K562 (cell line): ENCODE data around the gene UBL7. TPM values are rescaled to one million over a fixed set of nuclear protein-coding genes. Genes with fewer than 3 reads are reported as not detected.
A peak's percentile ranks its signal among the peaks of the same experiment; 100 is the strongest.

Experiments used
- ATAC-seq: fragments of 200-7000 bp; cut with Tn5 transposase; 3 replicates; pipeline ENCODE4 v1.9.1; 2020; ENCODE audit warnings: moderate library complexity
- BruUV-seq: library from RNA; stranded (reverse); fragments of 400-500 nt; replicated peaks from 2 replicates; lab custom pipeline; 2021; lab: Mats Ljungman, UMichigan
- CTCF ChIA-PET: fragments of 300-600 bp; formaldehyde crosslinking; extraction: SDS; loops from one replicate; lab custom pipeline; 2021; ENCODE audit warnings: low intra/inter-chr PET ratio; lab: Yijun Ruan, JAX
- POLR2A ChIA-PET: fragments of 300-600, 350-650 bp; sonication (Branson Sonifier 250); formaldehyde crosslinking; extraction: SDS; loops from one replicate; lab custom pipeline; 2021; ENCODE audit warnings: antibody characterized with exemption, inconsistent platforms; lab: Yijun Ruan, JAX
- DNase-seq, 4 experiments: peaks; one replicate each; pipeline versions ENCODE4 v3.0.0 to v3.0.0-alpha.2; 2011 to 2018; ENCODE audit warnings: low spot score in 3 of 4, mixed read lengths in 3 of 4; ENCODE audit errors: extremely low read depth in 1 of 4
- FAIRE-seq: peaks from 2 replicates; lab custom pipeline; 2011; peaks lifted over from hg19 to GRCh38; lab: Jason Lieb, UNC
- H2AFZ ChIP-seq: 2 replicates; pipeline ENCODE4 v1.6.0; 2011; ENCODE audit warnings: low read depth, low read length, control low read depth, inconsistent platforms
- H3K27ac ChIP-seq: fragments of 200-600 bp; 3 replicates; pipeline ENCODE4 v1.8.0; 2011; ENCODE audit warnings: low read depth, mild to moderate bottlenecking, control low read depth, inconsistent platforms, low read length, moderate library complexity, mixed read lengths; ENCODE audit errors: extremely low read depth
- H3K27me3 ChIP-seq, 2 experiments: fragments of 300-600 bp in 1 of 2; 2 replicates in 1 of 2; 3 replicates in 1 of 2; pipeline versions ENCODE4 v1.6.0 to v1.8.0; 2011; ENCODE audit warnings: inconsistent platforms in 2 of 2, low read length in 2 of 2, mild to moderate bottlenecking in 1 of 2, mixed read lengths in 1 of 2, moderate library complexity in 1 of 2; ENCODE audit not compliant: control insufficient read depth in 2 of 2, insufficient read depth in 2 of 2
- H3K36me3 ChIP-seq: fragments of 300-600 bp; 3 replicates; pipeline ENCODE4 v1.8.0; 2011; ENCODE audit warnings: mild to moderate bottlenecking, low read length, inconsistent platforms; ENCODE audit not compliant: control insufficient read depth, insufficient read depth
- H3K4me1 ChIP-seq, 2 experiments: fragments of 200-600 bp in 1 of 2; replicated peaks in 1 of 2; 2 replicates in 1 of 2; 3 replicates in 1 of 2; pipeline versions ENCODE4 v1.5.1 to v1.8.0; 2011; ENCODE audit warnings: inconsistent platforms in 2 of 2, low read length in 2 of 2, mild to moderate bottlenecking in 1 of 2, mixed read lengths in 1 of 2, moderate library complexity in 1 of 2; ENCODE audit not compliant: control insufficient read depth in 2 of 2, insufficient read depth in 2 of 2
- H3K4me2 ChIP-seq: 2 replicates; pipeline ENCODE4 v1.6.1; 2011; ENCODE audit warnings: low read length, control low read depth, inconsistent platforms, mixed read lengths; ENCODE audit not compliant: insufficient read depth
- H3K4me3 ChIP-seq: fragments of 200-600 bp; sonication (generic), shearing (Covaris generic); 2 replicates; pipeline ENCODE4 v1.5.1; 2016; ENCODE audit warnings: control low read depth, inconsistent platforms
- H3K79me2 ChIP-seq: fragments of 200-600 bp; 3 replicates; pipeline ENCODE4 v1.8.0; 2011; ENCODE audit warnings: low read length, inconsistent platforms; ENCODE audit not compliant: control insufficient read depth, insufficient read depth
- H3K9ac ChIP-seq, 2 experiments: 2 replicates each; pipeline versions ENCODE4 v1.6.0 to v1.6.1; 2011; ENCODE audit warnings: low read depth in 2 of 2, low read length in 2 of 2, control low read depth in 1 of 2, inconsistent platforms in 1 of 2, mild to moderate bottlenecking in 1 of 2, mixed read lengths in 1 of 2; ENCODE audit not compliant: insufficient read depth in 1 of 2
- H3K9me1 ChIP-seq: one replicate; pipeline ENCODE4 v1.6.0; 2011; ENCODE audit warnings: inconsistent platforms, mild to moderate bottlenecking, low read length, moderate library complexity; ENCODE audit not compliant: control insufficient read depth, insufficient read depth
- H3K9me3 ChIP-seq: replicated peaks from 2 replicates; pipeline ENCODE4 v1.5.1; 2011; ENCODE audit warnings: low read depth, low read length, inconsistent platforms; ENCODE audit not compliant: control insufficient read depth, insufficient read depth
- H4K20me1 ChIP-seq: replicated peaks from 2 replicates; pipeline ENCODE4 v1.6.1; 2011; ENCODE audit warnings: low read length, inconsistent platforms, mixed read lengths; ENCODE audit not compliant: control insufficient read depth, insufficient read depth
- CBFA2T3 ChIP-seq: fragments of 450-650 bp; IDR thresholded peaks from 2 replicates; pipeline ENCODE4 v1.6.1; 2017
- CHD1 ChIP-seq: fragments of 200-600 bp; sonication (generic); IDR thresholded peaks from one replicate; pipeline ENCODE4 v1.6.1; 2012; ENCODE audit warnings: mild to moderate bottlenecking, moderate library complexity, low read length, inconsistent platforms
- CREB1 ChIP-seq, 2 experiments: sonication (generic) in 1 of 2; formaldehyde crosslinking in 1 of 2; IDR thresholded peaks; 2 replicates each; pipeline versions ENCODE4 v1.6.1 to v1.8.0; 2012 to 2022; ENCODE audit warnings: inconsistent platforms in 1 of 2, mild to moderate bottlenecking in 1 of 2, missing genetic modification reagents in 1 of 2, moderate library complexity in 1 of 2
- FOXJ2 ChIP-seq: fragments of 200-800 bp; sonication (Bioruptor generic); IDR thresholded peaks from 2 replicates; pipeline ENCODE4 v1.6.1; 2016; ENCODE audit warnings: missing genetic modification characterization, missing compliant biosample characterization
- GTF2F1 ChIP-seq: IDR thresholded peaks from 2 replicates; pipeline ENCODE4 v1.6.1; 2011; ENCODE audit warnings: low read depth, low read length, improper control_type of control experiment
- NFIC ChIP-seq: fragments of 450-650 bp; IDR thresholded peaks from 2 replicates; pipeline ENCODE4 v1.6.1; 2017; ENCODE audit warnings: mild to moderate bottlenecking, inconsistent platforms
- PML ChIP-seq: IDR thresholded peaks from 2 replicates; pipeline ENCODE4 v1.6.1; 2012; ENCODE audit warnings: low read length, inconsistent platforms
- SREBF1 ChIP-seq: fragments of 150-350 bp; IDR thresholded peaks from 2 replicates; pipeline ENCODE4 v1.6.1; 2014; ENCODE audit warnings: antibody characterized with exemption, low read depth, low read length, borderline replicate concordance
- SRSF3 ChIP-seq: fragments of 200-400 bp; formaldehyde crosslinking; IDR thresholded peaks from 2 replicates; pipeline ENCODE4 v1.6.1; 2016; ENCODE audit warnings: mild to moderate bottlenecking, low read length, moderate library complexity; ENCODE audit not compliant: insufficient read depth
- TAF7 ChIP-seq: fragments of 450-650 bp; IDR thresholded peaks from 2 replicates; pipeline ENCODE4 v1.6.1; 2016; ENCODE audit warnings: missing genetic modification characterization, missing compliant biosample characterization
- WHSC1 ChIP-seq: IDR thresholded peaks from one replicate; pipeline ENCODE4 v1.6.1; 2012; ENCODE audit warnings: low read length, control low read depth, inconsistent platforms
- ZNF586 ChIP-seq: fragments of 450-650 bp; formaldehyde crosslinking; conservative IDR thresholded peaks from 2 replicates; pipeline ENCODE4 v1.4.0; 2020; ENCODE audit warnings: mild to moderate bottlenecking, moderate library complexity
- WGBS: fragments of 100-300 bp; shearing (Covaris generic); methylation state at CpG from one replicate; pipeline ENCODE4 v1.1.6; 2016; ENCODE audit warnings: low coverage, mixed read lengths; ENCODE audit not compliant: insufficient coverage; ENCODE audit errors: missing lambda C conversion rate; 5-methylcytosine and 5-hydroxymethylcytosine counted together
- in situ Hi-C: fragments of 300-500 bp; cut with MboI; formaldehyde crosslinking; loops from 4 replicates; pipeline ENCODE4 v1.15.0; 2018; ENCODE audit warnings: inconsistent platforms, mixed read lengths
- intact Hi-C: fragments of 100-400 bp; cut with micrococcal nuclease; formaldehyde crosslinking; loops from 2 replicates; pipeline ENCODE4 v1.14.2; 2022
- polyA plus RNA-seq, 8 experiments: library from polyadenylated mRNA; depleted of rRNA in 4 of 8; stranded (reverse) in 5 of 8; unstranded in 3 of 8; fragments of >200 nt; fragmentation: Nextera tagmentation in 2 of 8; fragmentation: Illumina TruSeq in 1 of 8; extraction: Ambion mirVana in 2 of 8; extraction: Trizol in 1 of 8; gene quantifications; 2 replicates each; pipeline versions ENCODE4 v1.2.1 to v1.2.3, GENCODE V29; 2011 to 2014; ENCODE audit warnings: inconsistent platforms in 1 of 8, missing spikeins in 1 of 8
- total RNA-seq, 7 experiments: library from RNA; depleted of rRNA in 6 of 7; stranded (reverse); fragments of >200 nt in 6 of 7; fragmentation: Illumina TruSeq in 2 of 7; extraction: Trizol in 2 of 7; gene quantifications; 2 replicates each; pipeline versions ENCODE4 v1.2.1 to v1.2.3, GENCODE V29; 2011 to 2021; ENCODE audit warnings: low replicate concordance in 1 of 7
- TF ChIP-seq, protein P1 (sequence below): fragments of 250-450 bp; sonication (Bioruptor Pico); IDR thresholded peaks from 2 replicates; pipeline ENCODE4 v1.5.0; 2022; ENCODE audit warnings: mild to moderate bottlenecking
- TF ChIP-seq, protein P2 (sequence below): fragments of 250-450 bp; sonication (Bioruptor Pico); IDR thresholded peaks from 2 replicates; pipeline ENCODE4 v1.5.0; 2021
- TF ChIP-seq, protein P3 (sequence below): fragments of 450-650 bp; conservative IDR thresholded peaks from 2 replicates; pipeline ENCODE4 v1.6.1; 2016; ENCODE audit warnings: missing genetic modification characterization, low read depth, mild to moderate bottlenecking, control low read depth, missing compliant biosample characterization

UBL7 gene
- total and polyA plus RNA-seq, 9 of the 15 experiments (the other 6 are each of a cell fraction or from before 2014, with no cell fraction given): 19.2 to 63.4 (median 44.9) TPM

DNA sequence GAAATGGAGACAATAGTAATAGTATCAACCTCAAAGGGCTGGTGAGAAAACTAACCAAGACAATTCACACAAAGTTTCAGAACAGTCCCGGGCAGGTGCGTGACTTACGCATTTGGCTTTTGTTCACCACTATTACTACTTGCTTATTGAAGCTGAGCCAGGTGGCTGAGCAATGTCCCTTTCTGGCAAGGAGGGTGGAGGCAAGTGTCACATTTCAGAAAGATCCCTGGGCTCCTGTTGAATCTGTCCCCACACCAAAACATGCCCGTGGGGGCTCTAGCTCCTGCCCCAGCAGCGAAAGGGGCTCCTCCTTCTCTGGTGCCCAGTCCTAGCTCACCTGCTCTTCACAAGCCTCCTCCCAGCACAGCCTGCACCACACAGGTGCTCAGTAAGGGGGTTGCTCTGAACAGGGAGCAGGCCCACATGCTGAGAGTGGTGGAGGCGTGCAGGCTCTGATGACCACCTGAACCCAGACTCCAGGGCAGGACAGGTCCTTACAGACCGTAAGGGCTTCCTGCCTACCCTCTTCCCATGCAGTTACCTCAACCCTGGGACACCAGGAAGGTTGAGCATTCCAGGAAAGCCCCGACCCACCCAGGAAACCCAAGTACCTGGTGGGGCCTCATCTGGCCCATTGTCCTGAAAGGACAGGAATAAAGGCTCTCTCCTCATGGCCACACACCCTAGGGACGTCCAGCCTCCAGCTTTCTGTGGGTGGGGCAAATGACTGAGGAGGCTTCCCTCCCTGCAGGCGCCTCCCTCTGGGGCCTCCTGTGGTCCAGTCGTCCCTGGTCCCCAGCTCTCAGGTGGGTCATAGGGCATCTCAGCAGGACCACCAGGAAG, 59.8 kb downstream of the UBL7 start:
- H3K9me1 ChIP-seq: no peaks in the 10 kb centered on the region
- no peaks in the 10 kb centered on the region for H4K20me1 ChIP-seq
- H2AFZ ChIP-seq: peak overlapping the region; percentile 69
- POLR2A ChIA-PET: interaction anchor here (0.5 to 3.9 kb wide), 7 partner anchors 8 to 33 kb away, joined by 3 to 24 read pairs (median 4); no protein-coding TSS in a partner anchor
- FAIRE-seq (no peak), ATAC-seq (peak; percentile 80)
- no peak for TF ChIP-seq PML
- TF ChIP-seq, protein P1, sequence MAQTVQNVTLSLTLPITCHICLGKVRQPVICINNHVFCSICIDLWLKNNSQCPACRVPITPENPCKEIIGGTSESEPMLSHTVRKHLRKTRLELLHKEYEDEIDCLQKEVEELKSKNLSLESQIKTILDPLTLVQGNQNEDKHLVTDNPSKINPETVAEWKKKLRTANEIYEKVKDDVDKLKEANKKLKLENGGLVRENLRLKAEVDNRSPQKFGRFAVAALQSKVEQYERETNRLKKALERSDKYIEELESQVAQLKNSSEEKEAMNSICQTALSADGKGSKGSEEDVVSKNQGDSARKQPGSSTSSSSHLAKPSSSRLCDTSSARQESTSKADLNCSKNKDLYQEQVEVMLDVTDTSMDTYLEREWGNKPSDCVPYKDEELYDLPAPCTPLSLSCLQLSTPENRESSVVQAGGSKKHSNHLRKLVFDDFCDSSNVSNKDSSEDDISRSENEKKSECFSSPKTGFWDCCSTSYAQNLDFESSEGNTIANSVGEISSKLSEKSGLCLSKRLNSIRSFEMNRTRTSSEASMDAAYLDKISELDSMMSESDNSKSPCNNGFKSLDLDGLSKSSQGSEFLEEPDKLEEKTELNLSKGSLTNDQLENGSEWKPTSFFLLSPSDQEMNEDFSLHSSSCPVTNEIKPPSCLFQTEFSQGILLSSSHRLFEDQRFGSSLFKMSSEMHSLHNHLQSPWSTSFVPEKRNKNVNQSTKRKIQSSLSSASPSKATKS (CRISPR knock-in tag): no peak
- TF ChIP-seq CREB1 (IDR thresholded peaks at IDR 0.05): no peak
- TF ChIP-seq CREB1 (CRISPR knock-in tag; IDR thresholded peaks at IDR 0.05): no peak
- TF ChIP-seq CHD1: no peak
- TF ChIP-seq SRSF3: no peak
- no peak for TF ChIP-seq WHSC1
- no peak for TF ChIP-seq SREBF1
- TF ChIP-seq CBFA2T3: no peak
- no peak for TF ChIP-seq FOXJ2
- no peak for TF ChIP-seq ZNF586 (CRISPR knock-in tag)
- TF ChIP-seq, protein P2, sequence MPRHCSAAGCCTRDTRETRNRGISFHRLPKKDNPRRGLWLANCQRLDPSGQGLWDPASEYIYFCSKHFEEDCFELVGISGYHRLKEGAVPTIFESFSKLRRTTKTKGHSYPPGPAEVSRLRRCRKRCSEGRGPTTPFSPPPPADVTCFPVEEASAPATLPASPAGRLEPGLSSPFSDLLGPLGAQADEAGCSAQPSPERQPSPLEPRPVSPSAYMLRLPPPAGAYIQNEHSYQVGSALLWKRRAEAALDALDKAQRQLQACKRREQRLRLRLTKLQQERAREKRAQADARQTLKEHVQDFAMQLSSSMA (CRISPR knock-in tag): no peak
- no peak for TF ChIP-seq GTF2F1
- TF ChIP-seq, protein P3, sequence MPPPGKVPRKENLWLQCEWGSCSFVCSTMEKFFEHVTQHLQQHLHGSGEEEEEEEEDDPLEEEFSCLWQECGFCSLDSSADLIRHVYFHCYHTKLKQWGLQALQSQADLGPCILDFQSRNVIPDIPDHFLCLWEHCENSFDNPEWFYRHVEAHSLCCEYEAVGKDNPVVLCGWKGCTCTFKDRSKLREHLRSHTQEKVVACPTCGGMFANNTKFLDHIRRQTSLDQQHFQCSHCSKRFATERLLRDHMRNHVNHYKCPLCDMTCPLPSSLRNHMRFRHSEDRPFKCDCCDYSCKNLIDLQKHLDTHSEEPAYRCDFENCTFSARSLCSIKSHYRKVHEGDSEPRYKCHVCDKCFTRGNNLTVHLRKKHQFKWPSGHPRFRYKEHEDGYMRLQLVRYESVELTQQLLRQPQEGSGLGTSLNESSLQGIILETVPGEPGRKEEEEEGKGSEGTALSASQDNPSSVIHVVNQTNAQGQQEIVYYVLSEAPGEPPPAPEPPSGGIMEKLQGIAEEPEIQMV: no peak
- TF ChIP-seq NFIC: no peak
- no peak for TF ChIP-seq TAF7
- TF ChIP-seq, all 486 proteins: peak for 0
- H3K4me3 ChIP-seq: no peak overlapping the region
- no peaks in the 10 kb centered on the region for H3K27me3 ChIP-seq
- H3K27ac ChIP-seq: no peak overlapping the region
- peak overlapping the region; percentile 63 for H3K4me2 ChIP-seq
- CTCF ChIA-PET: interaction anchor here (0.7 kb wide), 1 partner anchor 32 kb away, joined by 3 read pairs; no protein-coding TSS in a partner anchor
- in situ Hi-C loops (no loop called here), intact Hi-C loops (no loop called here)
- peak overlapping the region in 1 of 2 experiments; percentile 74; a peak in 1 of 4 replicates for H3K9ac ChIP-seq
- no peaks in the 10 kb centered on the region for H3K9me3 ChIP-seq
- H3K79me2 ChIP-seq: no peaks in the 10 kb centered on the region
- no peaks in the 10 kb centered on the region for H3K36me3 ChIP-seq
- BruUV-seq: no TSS peak
- no peak for DNase-seq
- 40% methylated on average over 11 of the region's 11 CpGs for WGBS
- peaks cover 58 to 60% of the 10 kb centered on the region in 2 experiments for H3K4me1 ChIP-seq
